H1 (cell line): ENCODE results near the gene ASAP2. TPM values are rescaled to one million over a fixed set of nuclear protein-coding genes. Genes with fewer than 3 reads are reported as not detected.

Source experiments
- CTCF ChIA-PET: fragments of 300-600 bp; sonication (Branson Sonifier 250); formaldehyde crosslinking; loops from one replicate; lab custom pipeline; 2021; ENCODE audit not compliant: partially characterized antibody; lab: Charles Lee
- POLR2A ChIA-PET: fragments of 300-600 bp; sonication (Branson Sonifier 250); formaldehyde crosslinking; loops from one replicate; lab custom pipeline; 2021; ENCODE audit warnings: inconsistent platforms; ENCODE audit not compliant: partially characterized antibody; lab: Charles Lee
- DNase-seq, 2 experiments: peaks; one replicate each; pipeline versions ENCODE4 v3.0.0 to v3.0.0-alpha.2; 2010 to 2022; ENCODE audit warnings: low spot score in 2 of 2, low read depth in 1 of 2, mixed read lengths in 1 of 2
- FAIRE-seq: peaks from 2 replicates; lab custom pipeline; 2011; peaks lifted over from hg19 to GRCh38; lab: Jason Lieb, UNC
- H2AFZ ChIP-seq: 2 replicates; pipeline ENCODE4 v1.8.1; 2012; ENCODE audit warnings: low read length, inconsistent platforms
- H2AK5ac ChIP-seq: 2 replicates; pipeline ENCODE4 v1.6.1; 2013; ENCODE audit warnings: low read depth, low read length
- H2BK120ac ChIP-seq: replicated peaks from 2 replicates; pipeline ENCODE3; 2013; ENCODE audit warnings: low read depth, low read length, inconsistent platforms
- H2BK12ac ChIP-seq: 2 replicates; pipeline ENCODE4 v1.6.1; 2013; ENCODE audit warnings: low read depth, low read length
- H2BK15ac ChIP-seq: 2 replicates; pipeline ENCODE4 v1.6.1; 2013; ENCODE audit warnings: low read length
- H2BK20ac ChIP-seq: 2 replicates; pipeline ENCODE4 v1.6.1; 2013; ENCODE audit warnings: low read length
- H2BK5ac ChIP-seq: 2 replicates; pipeline ENCODE4 v1.6.1; 2013; ENCODE audit warnings: low read depth, low read length
- H3K14ac ChIP-seq: 2 replicates; pipeline ENCODE4 v1.6.1; 2013; ENCODE audit warnings: inconsistent platforms; ENCODE audit not compliant: insufficient read length
- H3K18ac ChIP-seq: 2 replicates; pipeline ENCODE4 v1.6.1; 2013; ENCODE audit warnings: low read length; ENCODE audit errors: extremely low read depth
- H3K23ac ChIP-seq: 2 replicates; pipeline ENCODE4 v1.6.1; 2013; ENCODE audit warnings: inconsistent platforms; ENCODE audit not compliant: insufficient read length
- H3K23me2 ChIP-seq: 2 replicates; pipeline ENCODE4 v1.6.1; 2013; ENCODE audit warnings: low read depth, low read length
- H3K27ac ChIP-seq: 2 replicates; pipeline ENCODE4 v1.6.1; 2011; ENCODE audit warnings: low read depth, low read length, inconsistent platforms
- H3K27me3 ChIP-seq, 4 experiments: replicated peaks in 1 of 4; 1 replicate in 1 of 4; 2 replicates in 3 of 4; pipeline versions ENCODE4 v1.6.1 to v1.8.1; 2011 to 2013; ENCODE audit warnings: low read length in 3 of 4, mild to moderate bottlenecking in 3 of 4, inconsistent platforms in 2 of 4, mixed read lengths in 2 of 4, moderate library complexity in 1 of 4; ENCODE audit not compliant: control insufficient read depth in 3 of 4, insufficient read depth in 3 of 4; ENCODE audit errors: extremely low read depth in 1 of 4
- H3K36me3 ChIP-seq, 4 experiments: 2 replicates each; pipeline versions ENCODE4 v1.6.1 to v1.8.1; 2011 to 2013; ENCODE audit warnings: mild to moderate bottlenecking in 4 of 4, low read length in 3 of 4, moderate library complexity in 2 of 4, control low read depth in 1 of 4, inconsistent platforms in 1 of 4; ENCODE audit not compliant: insufficient read depth in 4 of 4, control insufficient read depth in 2 of 4
- H3K4ac ChIP-seq: replicated peaks from 2 replicates; pipeline ENCODE3; 2013; ENCODE audit warnings: low read length, low read depth, mixed read lengths, inconsistent platforms; ENCODE audit not compliant: insufficient read length
- H3K4me1 ChIP-seq, 4 experiments: replicated peaks in 1 of 4; 1 replicate in 1 of 4; 2 replicates in 3 of 4; pipeline versions ENCODE4 v1.6.1 to v1.8.1; 2011 to 2013; ENCODE audit warnings: low read length in 3 of 4, inconsistent platforms in 2 of 4, mixed read lengths in 1 of 4; ENCODE audit not compliant: insufficient read depth in 4 of 4, control insufficient read depth in 3 of 4
- H3K4me2 ChIP-seq, 2 experiments: 2 replicates each; pipeline versions ENCODE4 v1.6.1 to v1.8.1; 2011 to 2013; ENCODE audit warnings: low read depth in 2 of 2, low read length in 2 of 2, control low read depth in 1 of 2, inconsistent platforms in 1 of 2, mild to moderate bottlenecking in 1 of 2; ENCODE audit not compliant: insufficient read depth in 1 of 2
- H3K4me3 ChIP-seq, 4 experiments: fragments of 200-600, 300-600 bp in 1 of 4; sonication (generic), shearing (Covaris generic), sonication (Bioruptor Twin) in 1 of 4; 2 replicates each; pipeline versions ENCODE4 v1.5.1 to v1.8.1; 2011 to 2016; ENCODE audit warnings: low read length in 4 of 4, low read depth in 3 of 4, control low read depth in 2 of 4, inconsistent platforms in 2 of 4, mild to moderate bottlenecking in 2 of 4, mixed read lengths in 1 of 4, moderate library complexity in 1 of 4; ENCODE audit not compliant: insufficient read depth in 2 of 4; ENCODE audit errors: extremely low read depth in 1 of 4
- H3K56ac ChIP-seq: replicated peaks from 2 replicates; pipeline ENCODE3; 2013; ENCODE audit warnings: low read depth, mild to moderate bottlenecking, mixed read lengths, low read length, inconsistent platforms; ENCODE audit not compliant: insufficient read length
- H3K79me1 ChIP-seq: 2 replicates; pipeline ENCODE4 v1.6.1; 2013; ENCODE audit warnings: low read depth, low read length, control low read depth
- H3K79me2 ChIP-seq, 2 experiments: 2 replicates each; pipeline versions ENCODE4 v1.6.1 to v1.8.1; 2012 to 2013; ENCODE audit warnings: low read length in 2 of 2, mild to moderate bottlenecking in 2 of 2, inconsistent platforms in 1 of 2; ENCODE audit not compliant: insufficient read depth in 2 of 2, control insufficient read depth in 1 of 2
- H3K9ac ChIP-seq, 4 experiments: replicated peaks in 1 of 4; 1 replicate in 1 of 4; 2 replicates in 3 of 4; pipeline versions ENCODE4 v1.6.1 to v1.8.1; 2011 to 2013; ENCODE audit warnings: low read depth in 3 of 4, low read length in 3 of 4, control low read depth in 2 of 4, mild to moderate bottlenecking in 2 of 4, moderate library complexity in 2 of 4, inconsistent platforms in 1 of 4; ENCODE audit errors: extremely low read depth in 1 of 4
- H3K9me3 ChIP-seq, 2 experiments: 2 replicates each; pipeline versions ENCODE4 v1.6.1 to v1.8.1; 2012 to 2013; ENCODE audit warnings: mild to moderate bottlenecking in 2 of 2, moderate library complexity in 2 of 2, control low read depth in 1 of 2, inconsistent platforms in 1 of 2, low read depth in 1 of 2, low read length in 1 of 2, mixed read lengths in 1 of 2; ENCODE audit not compliant: insufficient read depth in 2 of 2
- H4K20me1 ChIP-seq, 2 experiments: replicated peaks in 1 of 2; 2 replicates each; pipeline versions ENCODE3 to v1.8.1; 2011 to 2013; ENCODE audit warnings: inconsistent platforms in 2 of 2, low read length in 2 of 2, mild to moderate bottlenecking in 1 of 2; ENCODE audit not compliant: insufficient read depth in 2 of 2, control insufficient read depth in 1 of 2
- H4K5ac ChIP-seq: 2 replicates; pipeline ENCODE4 v1.6.1; 2013; ENCODE audit warnings: low read length, low read depth, mixed read lengths, inconsistent platforms; ENCODE audit not compliant: insufficient read length
- H4K8ac ChIP-seq: 2 replicates; pipeline ENCODE4 v1.8.0; 2013; ENCODE audit warnings: mild to moderate bottlenecking, moderate library complexity, low read length, inconsistent platforms; ENCODE audit not compliant: insufficient read depth; ENCODE audit errors: extremely low read depth
- H4K91ac ChIP-seq: replicated peaks from 2 replicates; pipeline ENCODE3; 2013; ENCODE audit warnings: low read length, mixed read lengths, inconsistent platforms; ENCODE audit not compliant: insufficient read length
- ASH2L ChIP-seq: fragments of 200-600, 300-600 bp; sonication (generic); IDR thresholded peaks from one replicate; pipeline ENCODE4 v1.7.1; 2017; ENCODE audit warnings: low read length
- KDM1A ChIP-seq: fragments of 200-600, 300-600 bp; sonication (generic); IDR thresholded peaks from 2 replicates; pipeline ENCODE4 v1.7.1; 2016; ENCODE audit warnings: mild to moderate bottlenecking, low read length, borderline replicate concordance
- KDM4A ChIP-seq: IDR thresholded peaks from one replicate; pipeline ENCODE4 v1.7.1; 2012; ENCODE audit warnings: low read depth, mild to moderate bottlenecking, moderate library complexity, low read length, inconsistent platforms; ENCODE audit not compliant: severe bottlenecking
- MAFK ChIP-seq: IDR thresholded peaks from 2 replicates; pipeline ENCODE4 v1.6.1; 2012; ENCODE audit warnings: low read depth, mild to moderate bottlenecking, improper control_type of control experiment, low read length
- NANOG ChIP-seq: IDR thresholded peaks from 2 replicates; pipeline ENCODE4 v1.6.1; 2011; ENCODE audit warnings: low read length, low read depth, mild to moderate bottlenecking, inconsistent platforms; ENCODE audit not compliant: insufficient read depth, poor library complexity, severe bottlenecking
- PHF8 ChIP-seq: fragments of 200-600 bp; sonication (generic); conservative IDR thresholded peaks from 2 replicates; pipeline ENCODE4 v1.7.1; 2012; ENCODE audit warnings: low read depth, mild to moderate bottlenecking, inconsistent platforms, low read length, moderate library complexity
- POU5F1 ChIP-seq: IDR thresholded peaks from 2 replicates; pipeline ENCODE4 v1.6.1; 2011; ENCODE audit warnings: low read depth, mild to moderate bottlenecking, low read length, moderate library complexity
- TAF7 ChIP-seq: optimal IDR thresholded peaks from 2 replicates; pipeline ENCODE3; 2011; ENCODE audit warnings: low read depth, mild to moderate bottlenecking, inconsistent platforms, low read length, moderate library complexity, borderline replicate concordance
- WGBS, 2 experiments: shearing (Covaris generic) in 1 of 2; methylation state at CpG; one replicate each; pipeline versions ENCODE4 v1.1.6 to v1.1.7; 2013 to 2015; ENCODE audit warnings: low lambda C conversion rate in 2 of 2, mixed read lengths in 2 of 2, inconsistent platforms in 1 of 2, low coverage in 1 of 2, missing lambda C conversion rate in 1 of 2; ENCODE audit not compliant: insufficient replicate concordance in 2 of 2, insufficient coverage in 1 of 2, insufficient read length in 1 of 2; ENCODE audit errors: extremely low coverage in 1 of 2, missing lambda C conversion rate in 1 of 2; 5-methylcytosine and 5-hydroxymethylcytosine counted together
- polyA plus RNA-seq, 7 experiments: library from polyadenylated mRNA; depleted of rRNA in 3 of 7; stranded (reverse) in 5 of 7; unstranded in 2 of 7; fragments of >200 nt in 5 of 7; fragments of 200-250 nt in 2 of 7; gene quantifications; 1 replicate in 5 of 7; 2 replicates in 1 of 7; 4 replicates in 1 of 7; pipeline versions ENCODE4 v1.2.1 to v1.2.3, GENCODE V29; 2011 to 2013; ENCODE audit warnings: missing spikeins in 2 of 7, mixed read lengths in 2 of 7
- total RNA-seq: library from RNA; stranded (reverse); fragmentation: NEBNext Ultra II Directional; extraction: Animal tissue kit (Norgen Biotek cat#: 25700); gene quantifications from 2 replicates; pipeline ENCODE4 v1.2.1, GENCODE V29; 2021

ASAP2 gene
- total and polyA plus RNA-seq, 2 of the 8 experiments (the other 6 are each of a cell fraction or from before 2014, with no cell fraction given), result 10.2 to 18.7 TPM

GRCh38 chr2:9420495-9420894, 213.9 kb downstream of the ASAP2 start:
- CTCF ChIA-PET, result interaction anchor here (0.9 to 1.3 kb wide), 3 partner anchors 18 to 279 kb away, joined by 3 to 4 read pairs (median 3); no protein-coding TSS in a partner anchor
- DNase-seq, result no peak
- H3K23ac ChIP-seq, result no peak overlapping the region
- TF ChIP-seq ASH2L (no peak), POU5F1 (no peak), PHF8 (no peak), NANOG (no peak), MAFK (no peak), KDM1A (no peak), KDM4A (no peak), TAF7 (no peak)

More at GRCh38 chr2:9420495-9420894, 213.9 kb downstream of the ASAP2 start:
- H2AFZ ChIP-seq, result no peak overlapping the region
- H3K18ac ChIP-seq, result no peak overlapping the region
- H3K56ac ChIP-seq, result no peak overlapping the region
- no peaks in the 10 kb centered on the region for H3K36me3 ChIP-seq
- H4K8ac ChIP-seq, result no peak overlapping the region
- peaks cover 5 to 14% (median 8%) of the 10 kb centered on the region in 4 experiments; a peak in 6 of 7 replicates for H3K4me1 ChIP-seq
- peaks cover 3 to 4% of the 10 kb centered on the region in 2 experiments for H4K20me1 ChIP-seq
- H2BK15ac ChIP-seq, result no peak overlapping the region
- no peak overlapping the region for H4K91ac ChIP-seq
- H3K23me2 ChIP-seq, result peaks cover 12% of the 10 kb centered on the region
- WGBS, 2 experiments, result 93% methylated on average over 9 of the region's 10 CpGs; no CpG with 5 or more reads in 1 of the 2 experiments
- no peak overlapping the region for H3K4me3 ChIP-seq
- H2BK12ac ChIP-seq, result no peak overlapping the region
- FAIRE-seq, result no peak
- H3K27me3 ChIP-seq, result peaks cover 0 to 9% (median 4%) of the 10 kb centered on the region in 4 experiments; a peak in 4 of 7 replicates
- no peak overlapping the region for H4K5ac ChIP-seq
- no peak overlapping the region for H2AK5ac ChIP-seq
- no peak overlapping the region for H3K27ac ChIP-seq
- no peak overlapping the region for H3K4ac ChIP-seq
- no peak overlapping the region for H2BK5ac ChIP-seq
- H2BK120ac ChIP-seq, result no peak overlapping the region
- no peak overlapping the region for H3K4me2 ChIP-seq
- no peaks in the 10 kb centered on the region for H3K9me3 ChIP-seq
- no peak overlapping the region for H3K14ac ChIP-seq
- peaks cover 13% of the 10 kb centered on the region for H3K79me1 ChIP-seq
- H2BK20ac ChIP-seq, result no peak overlapping the region
- no peak overlapping the region for H3K9ac ChIP-seq
- POLR2A ChIA-PET, result interaction anchor here (1.5 kb wide), 1 partner anchor 18 kb away, joined by 3 read pairs; no protein-coding TSS in a partner anchor
- peaks cover 0 to 22% of the 10 kb centered on the region in 2 experiments; a peak in 3 of 4 replicates for H3K79me2 ChIP-seq
